Measurements from ENCODE around the gene TXNL1. TPM values are rescaled to one million over a fixed set of nuclear protein-coding genes. Genes with fewer than 3 reads are reported as not detected.

The TXNL1 gene
- total and polyA plus RNA-seq, 2 of the 8 experiments (the other 6 are each of a cell fraction or from before 2014, with no cell fraction given): 35.1 to 85.8 TPM

DNA sequence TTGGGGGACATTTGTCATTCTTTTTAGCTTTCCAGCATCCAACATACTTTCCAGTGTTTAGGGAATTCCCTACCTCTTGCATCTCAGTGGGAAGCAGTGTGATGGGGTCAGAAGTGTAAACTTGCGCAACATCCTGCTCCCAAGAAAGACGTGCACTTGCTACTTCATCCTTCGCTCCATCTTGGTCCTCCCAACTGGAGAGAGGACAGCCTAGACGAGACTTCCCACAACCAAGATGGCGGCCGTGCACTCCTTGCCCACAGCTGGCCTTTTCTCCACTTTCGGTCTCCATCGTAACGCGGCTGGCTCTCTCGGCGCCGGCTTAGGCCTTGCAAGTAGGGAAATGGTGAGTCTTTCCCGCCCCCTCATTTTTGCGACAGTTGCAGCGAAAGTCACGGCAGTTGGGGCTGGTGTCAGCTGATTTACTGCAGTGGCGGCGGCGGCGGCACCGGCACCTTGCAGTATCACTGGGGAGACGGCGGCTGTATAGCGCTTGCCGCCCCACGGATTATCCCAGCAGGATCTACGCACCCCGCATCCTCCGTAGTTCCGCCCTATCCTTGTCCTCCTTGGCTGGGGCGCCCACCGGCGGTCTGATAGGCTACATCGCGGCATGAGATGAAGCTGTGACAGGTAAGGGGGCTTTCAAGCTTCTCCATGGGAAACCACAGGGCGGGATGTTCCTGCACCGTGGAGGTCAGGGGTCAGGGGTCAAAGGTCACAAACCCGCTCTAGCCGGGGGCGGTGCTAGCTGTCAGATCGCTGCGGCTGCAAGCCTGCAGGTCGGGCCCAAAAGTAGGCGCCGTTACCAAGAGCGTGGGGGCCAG, 12.8 kb upstream of the TXNL1 start, which contains the start of gene WDR7 (continued):
- TF ChIP-seq ASH2L (IDR thresholded peaks at IDR 0.05; ENCODE audit: low read length) (peak; percentile 95), JUND (IDR thresholded peaks at IDR 0.05; ENCODE audit: low read length) (no peak), KDM1A (IDR thresholded peaks at IDR 0.05; ENCODE audit: borderline replicate concordance, low read length) (no peak), SAP30 (IDR thresholded peaks at IDR 0.05; ENCODE audit: insufficient read depth, insufficient replicate concordance, low read length) (peak; percentile 97), RXRA (IDR thresholded peaks at IDR 0.05; ENCODE audit: insufficient read depth, low read depth, low read length) (no peak), BCL11A (IDR thresholded peaks at IDR 0.05; ENCODE audit: low read depth in 2 of 2, low read length in 2 of 2) (no peak), YY1 (IDR thresholded peaks at IDR 0.05; ENCODE audit: low read depth, low read length) (peak; percentile 99), SIX5 (IDR thresholded peaks at IDR 0.05; ENCODE audit: low read depth, low read length) (peak; percentile 36; the same call in 1 of the 2 replicates), TEAD4 (IDR thresholded peaks at IDR 0.05; ENCODE audit: low read depth, low read length) (no peak), SP4 (IDR thresholded peaks at IDR 0.05; ENCODE audit: low read length) (no peak), KDM5A (IDR thresholded peaks at IDR 0.05; ENCODE audit: low read length) (no peak), TAF7 (optimal IDR thresholded peaks at IDR 0.05; ENCODE audit: borderline replicate concordance, low read depth, low read length) (peak; percentile 32), RFX5 (IDR thresholded peaks at IDR 0.05; ENCODE audit: borderline replicate concordance, low read depth, low read length) (no peak), CHD2 (IDR thresholded peaks at IDR 0.05; ENCODE audit: low read length) (peak; percentile 84), SP2 (IDR thresholded peaks at IDR 0.05; ENCODE audit: low read length) (peak; percentile 80), BRCA1 (IDR thresholded peaks at IDR 0.05; ENCODE audit: low read depth, low read length) (no peak), POLR2A (IDR thresholded peaks at IDR 0.05; ENCODE audit: control extremely low read depth in 1 of 2, low read depth in 2 of 2, low read length in 2 of 2) (peak in 1 of 2 experiments; percentile 65; a peak in 2 of 3 replicates), EP300 (IDR thresholded peaks at IDR 0.05; ENCODE audit: borderline replicate concordance in 1 of 2, low read depth in 2 of 2, low read length in 2 of 2) (no peak), SIN3A (conservative IDR thresholded peaks at IDR 0.05 in 1 of 2, IDR thresholded peaks at IDR 0.05 in 1 of 2; ENCODE audit: low read depth in 1 of 2, low read length in 2 of 2) (peak; percentile 96 to 98), POU5F1 (IDR thresholded peaks at IDR 0.05; ENCODE audit: low read depth, low read length) (no peak), MAX (IDR thresholded peaks at IDR 0.05) (no peak; the same call in 1 of the 2 replicates), RBBP5 (IDR thresholded peaks at IDR 0.05; ENCODE audit: borderline replicate concordance, low read depth, low read length) (peak; percentile 54; the same call in 1 of the 2 replicates)

All from H1 (cell line).